H1 (cell line): Measurements from ENCODE around the gene PPP2R2C. TPM values are rescaled to one million over a fixed set of nuclear protein-coding genes. Genes with fewer than 3 reads are reported as not detected.

ENCODE experiments used
- CTCF ChIA-PET: fragments of 300-600 bp; sonication (Branson Sonifier 250); formaldehyde crosslinking; loops from one replicate; lab custom pipeline; 2021; ENCODE audit not compliant: partially characterized antibody; lab: Charles Lee
- POLR2A ChIA-PET: fragments of 300-600 bp; sonication (Branson Sonifier 250); formaldehyde crosslinking; loops from one replicate; lab custom pipeline; 2021; ENCODE audit warnings: inconsistent platforms; ENCODE audit not compliant: partially characterized antibody; lab: Charles Lee
- DNase-seq, 2 experiments: peaks; one replicate each; pipeline versions ENCODE4 v3.0.0 to v3.0.0-alpha.2; 2010 to 2022; ENCODE audit warnings: low spot score in 2 of 2, low read depth in 1 of 2, mixed read lengths in 1 of 2
- FAIRE-seq: peaks from 2 replicates; lab custom pipeline; 2011; peaks lifted over from hg19 to GRCh38; lab: Jason Lieb, UNC
- H2AFZ ChIP-seq: 2 replicates; pipeline ENCODE4 v1.8.1; 2012; ENCODE audit warnings: low read length, inconsistent platforms
- H2AK5ac ChIP-seq: 2 replicates; pipeline ENCODE4 v1.6.1; 2013; ENCODE audit warnings: low read depth, low read length
- H2BK120ac ChIP-seq: replicated peaks from 2 replicates; pipeline ENCODE3; 2013; ENCODE audit warnings: low read depth, low read length, inconsistent platforms
- H2BK12ac ChIP-seq: 2 replicates; pipeline ENCODE4 v1.6.1; 2013; ENCODE audit warnings: low read depth, low read length
- H2BK15ac ChIP-seq: 2 replicates; pipeline ENCODE4 v1.6.1; 2013; ENCODE audit warnings: low read length
- H2BK20ac ChIP-seq: 2 replicates; pipeline ENCODE4 v1.6.1; 2013; ENCODE audit warnings: low read length
- H2BK5ac ChIP-seq: 2 replicates; pipeline ENCODE4 v1.6.1; 2013; ENCODE audit warnings: low read depth, low read length
- H3K14ac ChIP-seq: 2 replicates; pipeline ENCODE4 v1.6.1; 2013; ENCODE audit warnings: inconsistent platforms; ENCODE audit not compliant: insufficient read length
- H3K18ac ChIP-seq: 2 replicates; pipeline ENCODE4 v1.6.1; 2013; ENCODE audit warnings: low read length; ENCODE audit errors: extremely low read depth
- H3K23ac ChIP-seq: 2 replicates; pipeline ENCODE4 v1.6.1; 2013; ENCODE audit warnings: inconsistent platforms; ENCODE audit not compliant: insufficient read length
- H3K23me2 ChIP-seq: 2 replicates; pipeline ENCODE4 v1.6.1; 2013; ENCODE audit warnings: low read depth, low read length
- H3K27ac ChIP-seq: 2 replicates; pipeline ENCODE4 v1.6.1; 2011; ENCODE audit warnings: low read depth, low read length, inconsistent platforms
- H3K27me3 ChIP-seq, 4 experiments: replicated peaks in 1 of 4; 1 replicate in 1 of 4; 2 replicates in 3 of 4; pipeline versions ENCODE4 v1.6.1 to v1.8.1; 2011 to 2013; ENCODE audit warnings: low read length in 3 of 4, mild to moderate bottlenecking in 3 of 4, inconsistent platforms in 2 of 4, mixed read lengths in 2 of 4, moderate library complexity in 1 of 4; ENCODE audit not compliant: control insufficient read depth in 3 of 4, insufficient read depth in 3 of 4; ENCODE audit errors: extremely low read depth in 1 of 4
- H3K36me3 ChIP-seq, 4 experiments: 2 replicates each; pipeline versions ENCODE4 v1.6.1 to v1.8.1; 2011 to 2013; ENCODE audit warnings: mild to moderate bottlenecking in 4 of 4, low read length in 3 of 4, moderate library complexity in 2 of 4, control low read depth in 1 of 4, inconsistent platforms in 1 of 4; ENCODE audit not compliant: insufficient read depth in 4 of 4, control insufficient read depth in 2 of 4
- H3K4ac ChIP-seq: replicated peaks from 2 replicates; pipeline ENCODE3; 2013; ENCODE audit warnings: low read length, low read depth, mixed read lengths, inconsistent platforms; ENCODE audit not compliant: insufficient read length
- H3K4me1 ChIP-seq, 4 experiments: replicated peaks in 1 of 4; 1 replicate in 1 of 4; 2 replicates in 3 of 4; pipeline versions ENCODE4 v1.6.1 to v1.8.1; 2011 to 2013; ENCODE audit warnings: low read length in 3 of 4, inconsistent platforms in 2 of 4, mixed read lengths in 1 of 4; ENCODE audit not compliant: insufficient read depth in 4 of 4, control insufficient read depth in 3 of 4
- H3K4me2 ChIP-seq, 2 experiments: 2 replicates each; pipeline versions ENCODE4 v1.6.1 to v1.8.1; 2011 to 2013; ENCODE audit warnings: low read depth in 2 of 2, low read length in 2 of 2, control low read depth in 1 of 2, inconsistent platforms in 1 of 2, mild to moderate bottlenecking in 1 of 2; ENCODE audit not compliant: insufficient read depth in 1 of 2
- H3K4me3 ChIP-seq, 4 experiments: fragments of 200-600, 300-600 bp in 1 of 4; sonication (generic), shearing (Covaris generic), sonication (Bioruptor Twin) in 1 of 4; 2 replicates each; pipeline versions ENCODE4 v1.5.1 to v1.8.1; 2011 to 2016; ENCODE audit warnings: low read length in 4 of 4, low read depth in 3 of 4, control low read depth in 2 of 4, inconsistent platforms in 2 of 4, mild to moderate bottlenecking in 2 of 4, mixed read lengths in 1 of 4, moderate library complexity in 1 of 4; ENCODE audit not compliant: insufficient read depth in 2 of 4; ENCODE audit errors: extremely low read depth in 1 of 4
- H3K56ac ChIP-seq: replicated peaks from 2 replicates; pipeline ENCODE3; 2013; ENCODE audit warnings: low read depth, mild to moderate bottlenecking, mixed read lengths, low read length, inconsistent platforms; ENCODE audit not compliant: insufficient read length
- H3K79me1 ChIP-seq: 2 replicates; pipeline ENCODE4 v1.6.1; 2013; ENCODE audit warnings: low read depth, low read length, control low read depth
- H3K79me2 ChIP-seq, 2 experiments: 2 replicates each; pipeline versions ENCODE4 v1.6.1 to v1.8.1; 2012 to 2013; ENCODE audit warnings: low read length in 2 of 2, mild to moderate bottlenecking in 2 of 2, inconsistent platforms in 1 of 2; ENCODE audit not compliant: insufficient read depth in 2 of 2, control insufficient read depth in 1 of 2
- H3K9ac ChIP-seq, 4 experiments: replicated peaks in 1 of 4; 1 replicate in 1 of 4; 2 replicates in 3 of 4; pipeline versions ENCODE4 v1.6.1 to v1.8.1; 2011 to 2013; ENCODE audit warnings: low read depth in 3 of 4, low read length in 3 of 4, control low read depth in 2 of 4, mild to moderate bottlenecking in 2 of 4, moderate library complexity in 2 of 4, inconsistent platforms in 1 of 4; ENCODE audit errors: extremely low read depth in 1 of 4
- H3K9me3 ChIP-seq, 2 experiments: 2 replicates each; pipeline versions ENCODE4 v1.6.1 to v1.8.1; 2012 to 2013; ENCODE audit warnings: mild to moderate bottlenecking in 2 of 2, moderate library complexity in 2 of 2, control low read depth in 1 of 2, inconsistent platforms in 1 of 2, low read depth in 1 of 2, low read length in 1 of 2, mixed read lengths in 1 of 2; ENCODE audit not compliant: insufficient read depth in 2 of 2
- H4K20me1 ChIP-seq, 2 experiments: replicated peaks in 1 of 2; 2 replicates each; pipeline versions ENCODE3 to v1.8.1; 2011 to 2013; ENCODE audit warnings: inconsistent platforms in 2 of 2, low read length in 2 of 2, mild to moderate bottlenecking in 1 of 2; ENCODE audit not compliant: insufficient read depth in 2 of 2, control insufficient read depth in 1 of 2
- H4K5ac ChIP-seq: 2 replicates; pipeline ENCODE4 v1.6.1; 2013; ENCODE audit warnings: low read length, low read depth, mixed read lengths, inconsistent platforms; ENCODE audit not compliant: insufficient read length
- H4K8ac ChIP-seq: 2 replicates; pipeline ENCODE4 v1.8.0; 2013; ENCODE audit warnings: mild to moderate bottlenecking, moderate library complexity, low read length, inconsistent platforms; ENCODE audit not compliant: insufficient read depth; ENCODE audit errors: extremely low read depth
- H4K91ac ChIP-seq: replicated peaks from 2 replicates; pipeline ENCODE3; 2013; ENCODE audit warnings: low read length, mixed read lengths, inconsistent platforms; ENCODE audit not compliant: insufficient read length
- CHD1 ChIP-seq: IDR thresholded peaks from 2 replicates; pipeline ENCODE4 v1.6.1; 2012; ENCODE audit warnings: low read depth, low read length, improper control_type of control experiment
- GABPA ChIP-seq: IDR thresholded peaks from 2 replicates; pipeline ENCODE4 v1.6.1; 2011; ENCODE audit warnings: mild to moderate bottlenecking, low read length, moderate library complexity, borderline replicate concordance; ENCODE audit not compliant: insufficient read depth
- JUN ChIP-seq: IDR thresholded peaks from 2 replicates; pipeline ENCODE4 v1.6.1; 2011; ENCODE audit warnings: low read depth, mild to moderate bottlenecking, improper control_type of control experiment, low read length
- KDM5A ChIP-seq: fragments of 200-600 bp; IDR thresholded peaks from 2 replicates; pipeline ENCODE4 v1.7.1; 2012; ENCODE audit warnings: mild to moderate bottlenecking, low read length, inconsistent platforms, mixed read lengths
- POLR2A ChIP-seq, 2 experiments: IDR thresholded peaks; 1 replicate in 1 of 2; 2 replicates in 1 of 2; pipeline ENCODE4 v1.6.1; 2011; ENCODE audit warnings: low read depth in 2 of 2, low read length in 2 of 2, mild to moderate bottlenecking in 2 of 2; ENCODE audit errors: control extremely low read depth in 1 of 2
- RAD21 ChIP-seq, 2 experiments: IDR thresholded peaks in 1 of 2; conservative IDR thresholded peaks in 1 of 2; 2 replicates each; pipeline ENCODE4 v1.6.1; 2011; ENCODE audit warnings: low read depth in 2 of 2, low read length in 2 of 2, improper control_type of control experiment in 1 of 2, inconsistent platforms in 1 of 2, mild to moderate bottlenecking in 1 of 2, moderate library complexity in 1 of 2
- RFX5 ChIP-seq: IDR thresholded peaks from 2 replicates; pipeline ENCODE4 v1.6.1; 2011; ENCODE audit warnings: low read depth, low read length, improper control_type of control experiment, borderline replicate concordance
- SIRT6 ChIP-seq: IDR thresholded peaks from one replicate; pipeline ENCODE4 v1.7.1; 2012; ENCODE audit warnings: low read length, inconsistent platforms
- SP4 ChIP-seq: IDR thresholded peaks from 2 replicates; pipeline ENCODE4 v1.6.1; 2012; ENCODE audit warnings: low read length, inconsistent platforms
- SRF ChIP-seq: IDR thresholded peaks from 2 replicates; pipeline ENCODE4 v1.6.1; 2011; ENCODE audit warnings: mild to moderate bottlenecking, low read depth, low read length, moderate library complexity
- SUZ12 ChIP-seq: fragments of 200-600 bp; sonication (generic); IDR thresholded peaks from 2 replicates; pipeline ENCODE4 v1.6.1; 2012; ENCODE audit warnings: mild to moderate bottlenecking, inconsistent platforms, low read length, moderate library complexity, mixed read lengths
- TAF7 ChIP-seq: optimal IDR thresholded peaks from 2 replicates; pipeline ENCODE3; 2011; ENCODE audit warnings: low read depth, mild to moderate bottlenecking, inconsistent platforms, low read length, moderate library complexity, borderline replicate concordance
- TCF12 ChIP-seq: IDR thresholded peaks from 2 replicates; pipeline ENCODE4 v1.6.1; 2011; ENCODE audit warnings: low read depth, mild to moderate bottlenecking, low read length
- YY1 ChIP-seq: IDR thresholded peaks from 2 replicates; pipeline ENCODE4 v1.6.1; 2011; ENCODE audit warnings: low read depth, mild to moderate bottlenecking, low read length
- WGBS, 2 experiments: shearing (Covaris generic) in 1 of 2; methylation state at CpG; one replicate each; pipeline versions ENCODE4 v1.1.6 to v1.1.7; 2013 to 2015; ENCODE audit warnings: low lambda C conversion rate in 2 of 2, mixed read lengths in 2 of 2, inconsistent platforms in 1 of 2, low coverage in 1 of 2, missing lambda C conversion rate in 1 of 2; ENCODE audit not compliant: insufficient replicate concordance in 2 of 2, insufficient coverage in 1 of 2, insufficient read length in 1 of 2; ENCODE audit errors: extremely low coverage in 1 of 2, missing lambda C conversion rate in 1 of 2; 5-methylcytosine and 5-hydroxymethylcytosine counted together
- polyA plus RNA-seq, 7 experiments: library from polyadenylated mRNA; depleted of rRNA in 3 of 7; stranded (reverse) in 5 of 7; unstranded in 2 of 7; fragments of >200 nt in 5 of 7; fragments of 200-250 nt in 2 of 7; gene quantifications; 1 replicate in 5 of 7; 2 replicates in 1 of 7; 4 replicates in 1 of 7; pipeline versions ENCODE4 v1.2.1 to v1.2.3, GENCODE V29; 2011 to 2013; ENCODE audit warnings: missing spikeins in 2 of 7, mixed read lengths in 2 of 7
- total RNA-seq: library from RNA; stranded (reverse); fragmentation: NEBNext Ultra II Directional; extraction: Animal tissue kit (Norgen Biotek cat#: 25700); gene quantifications from 2 replicates; pipeline ENCODE4 v1.2.1, GENCODE V29; 2021

PPP2R2C gene
- total and polyA plus RNA-seq, 2 of the 8 experiments (the other 6 are each of a cell fraction or from before 2014, with no cell fraction given): 6.4 TPM

GRCh38 chr4:6301732-6302442, 170.5 kb downstream of the PPP2R2C start:
- Histone ChIP-seq H2AFZ (no peak overlapping the region), H2BK15ac (no peak overlapping the region), H3K79me2 (no peaks in the 10 kb centered on the region), H2BK5ac (no peak overlapping the region; the same call in 1 of the 2 replicates), H3K9me3 (no peaks in the 10 kb centered on the region), H4K20me1 (peaks cover 0 to 10% of the 10 kb centered on the region in 2 experiments), H3K18ac (no peak overlapping the region), H4K8ac (no peak overlapping the region), H4K5ac (no peak overlapping the region), H2AK5ac (no peak overlapping the region), H3K36me3 (peaks cover 0 to 25% (median 16%) of the 10 kb centered on the region in 4 experiments; a peak in 5 of 8 replicates), H3K4me1 (no peaks in the 10 kb centered on the region), H3K4me3 (no peak overlapping the region), H3K4me2 (no peak overlapping the region), H3K23me2 (peaks cover 5% of the 10 kb centered on the region; the same call in 1 of the 2 replicates), H3K27me3 (no peaks in the 10 kb centered on the region), H3K56ac (no peak overlapping the region), H3K23ac (no peak overlapping the region), H3K4ac (no peak overlapping the region), H4K91ac (no peak overlapping the region), H2BK120ac (no peak overlapping the region), H2BK12ac (no peak overlapping the region), H3K9ac (no peak overlapping the region), H2BK20ac (no peak overlapping the region), H3K27ac (no peak overlapping the region), H3K14ac (no peak overlapping the region), H3K79me1 (no peaks in the 10 kb centered on the region)
- ChIA-PET POLR2A (interaction anchor here (0.7 kb wide), 1 partner anchor 14 kb away, joined by 3 read pairs; no protein-coding TSS in a partner anchor), CTCF (interaction anchor here (0.9 to 3.5 kb wide), 5 partner anchors 22 to 51 kb away, joined by 4 to 20 read pairs (median 7); no protein-coding TSS in a partner anchor)
- WGBS, 2 experiments: 92% methylated on average over 55 of the region's 55 CpGs; no CpG with 5 or more reads in 1 of the 2 experiments
- DNase-seq (no peak), FAIRE-seq (no peak)
- TF ChIP-seq JUN (no peak), RFX5 (no peak), SUZ12 (no peak), TAF7 (no peak), SP4 (no peak), SIRT6 (no peak), GABPA (no peak), YY1 (no peak), KDM5A (no peak), POLR2A (IDR thresholded peaks at IDR 0.05; ENCODE audit: control extremely low read depth in 1 of 2, low read depth in 2 of 2, low read length in 2 of 2) (no peak), SRF (no peak), RAD21 (IDR thresholded peaks at IDR 0.05 in 1 of 2, conservative IDR thresholded peaks at IDR 0.05 in 1 of 2; ENCODE audit: low read depth in 2 of 2, low read length in 2 of 2) (no peak), TCF12 (no peak), CHD1 (no peak)
